GM12878 (cell line): ENCODE measurements around the gene LCLAT1. TPM values are rescaled to one million over a fixed set of nuclear protein-coding genes. Genes with fewer than 3 reads are reported as not detected.
A peak's percentile ranks its signal among the peaks of the same experiment; 100 is the strongest.

Experiments
- ATAC-seq: fragments of 200-7000 bp; cut with Tn5 transposase; 3 replicates; pipeline ENCODE4 v1.9.1; 2020; ENCODE audit warnings: mild to moderate bottlenecking, moderate library complexity
- BruUV-seq: library from RNA; stranded (reverse); fragments of 400-500 nt; replicated peaks from 2 replicates; lab custom pipeline; 2021; lab: Mats Ljungman, UMichigan
- CTCF ChIA-PET: fragments of 300-600 bp; sonication (Branson Sonifier 250); formaldehyde crosslinking; extraction: SDS; loops from one replicate; lab custom pipeline; 2021; ENCODE audit warnings: inconsistent platforms; lab: Yijun Ruan, JAX
- POLR2A ChIA-PET: fragments of 350-600 bp; formaldehyde crosslinking; extraction: SDS; loops from one replicate; lab custom pipeline; 2021; ENCODE audit warnings: inconsistent platforms; lab: Charles Lee
- RAD21 ChIA-PET: fragments of 300-600 bp; sonication (Branson Sonifier 250); formaldehyde crosslinking; loops from one replicate; lab custom pipeline; 2023; ENCODE audit warnings: antibody characterized with exemption; ENCODE audit not compliant: unreplicated experiment; lab: Charles Lee
- SMC1A ChIA-PET: fragments of 300-600 bp; sonication (Branson Sonifier 250); formaldehyde crosslinking; loops from one replicate; lab custom pipeline; 2023; ENCODE audit not compliant: unreplicated experiment, uncharacterized antibody; lab: Charles Lee
- DNase-seq: peaks from one replicate; pipeline ENCODE4 v3.0.0-alpha.2; 2011; ENCODE audit warnings: low read depth, low spot score
- FAIRE-seq: peaks from 3 replicates; lab custom pipeline; 2011; peaks lifted over from hg19 to GRCh38; lab: Jason Lieb, UNC
- H2AFZ ChIP-seq: 2 replicates; pipeline ENCODE4 v1.6.0; 2011; ENCODE audit warnings: low read depth, low read length, control low read depth; ENCODE audit not compliant: control insufficient read depth
- H3K27ac ChIP-seq: 2 replicates; pipeline ENCODE4 v1.5.1; 2011; ENCODE audit warnings: control low read depth; ENCODE audit not compliant: control insufficient read depth, insufficient read depth
- H3K27me3 ChIP-seq, 2 experiments: replicated peaks in 1 of 2; 2 replicates each; pipeline versions ENCODE4 v1.6.0 to v1.6.1; 2011; ENCODE audit warnings: low read length in 1 of 2; ENCODE audit not compliant: control insufficient read depth in 2 of 2, insufficient read depth in 2 of 2
- H3K36me3 ChIP-seq, 2 experiments: 2 replicates each; pipeline ENCODE4 v1.5.1; 2011; ENCODE audit warnings: low read length in 1 of 2; ENCODE audit not compliant: control insufficient read depth in 2 of 2, insufficient read depth in 2 of 2
- H3K4me1 ChIP-seq: 2 replicates; pipeline ENCODE4 v1.6.1; 2011; ENCODE audit warnings: mild to moderate bottlenecking, low read length, moderate library complexity, mixed read lengths; ENCODE audit not compliant: control insufficient read depth, insufficient read depth
- H3K4me2 ChIP-seq: 2 replicates; pipeline ENCODE4 v1.6.0; 2011; ENCODE audit warnings: control low read depth; ENCODE audit not compliant: control insufficient read depth, insufficient read depth
- H3K4me3 ChIP-seq: fragments of 200-600 bp; sonication (generic); 2 replicates; pipeline ENCODE4 v1.5.1; 2016
- H3K79me2 ChIP-seq: 2 replicates; pipeline ENCODE4 v1.6.0; 2011; ENCODE audit warnings: low read length; ENCODE audit not compliant: control insufficient read depth, insufficient read depth
- H3K9ac ChIP-seq: 2 replicates; pipeline ENCODE4 v1.8.0; 2011; ENCODE audit warnings: low read length, control low read depth, mixed read lengths; ENCODE audit not compliant: control insufficient read depth, insufficient read depth
- H3K9me3 ChIP-seq: replicated peaks from 3 replicates; pipeline ENCODE4 v1.5.1; 2011; ENCODE audit warnings: mild to moderate bottlenecking, low read length; ENCODE audit not compliant: control insufficient read depth, insufficient read depth
- H4K20me1 ChIP-seq: 2 replicates; pipeline ENCODE4 v1.6.0; 2011; ENCODE audit not compliant: control insufficient read depth, insufficient read depth
- CBX3 ChIP-seq: fragments of 200-600 bp; sonication (generic); IDR thresholded peaks from 2 replicates; pipeline ENCODE4 v1.6.1; 2016; ENCODE audit warnings: low read depth, borderline replicate concordance
- FOS ChIP-seq: IDR thresholded peaks from 3 replicates; pipeline ENCODE4 v1.6.1; 2011; ENCODE audit warnings: borderline replicate concordance; ENCODE audit not compliant: insufficient read length; ENCODE audit errors: extremely low read depth
- JUNB ChIP-seq: IDR thresholded peaks from 2 replicates; pipeline ENCODE4 v1.6.1; 2016; ENCODE audit warnings: antibody characterized with exemption, mild to moderate bottlenecking
- MEF2A ChIP-seq: IDR thresholded peaks from 2 replicates; pipeline ENCODE4 v1.6.1; 2011; ENCODE audit warnings: low read depth, mild to moderate bottlenecking, low read length, moderate library complexity; ENCODE audit not compliant: insufficient read depth
- MEF2B ChIP-seq: fragments of 450-650 bp; IDR thresholded peaks from 2 replicates; pipeline ENCODE4 v1.6.1; 2018; ENCODE audit warnings: mild to moderate bottlenecking, moderate library complexity; ENCODE audit not compliant: partially characterized antibody, poor library complexity, severe bottlenecking
- NRF1 ChIP-seq: conservative IDR thresholded peaks from 2 replicates; pipeline ENCODE4 v1.6.1; 2011; ENCODE audit warnings: mild to moderate bottlenecking, low read depth, low read length, improper control_type of control experiment
- POLR2AphosphoS2 ChIP-seq: IDR thresholded peaks from 2 replicates; pipeline ENCODE4 v1.6.1; 2011; ENCODE audit warnings: low read depth, mild to moderate bottlenecking, low read length, improper control_type of control experiment, moderate library complexity
- RBBP5 ChIP-seq: fragments of 200-600 bp; sonication (generic); conservative IDR thresholded peaks from 2 replicates; pipeline ENCODE4 v1.6.1; 2016
- TARDBP ChIP-seq: IDR thresholded peaks from 2 replicates; pipeline ENCODE4 v1.6.1; 2016; ENCODE audit warnings: borderline replicate concordance
- ZNF384 ChIP-seq: IDR thresholded peaks from 2 replicates; pipeline ENCODE4 v1.6.1; 2012; ENCODE audit warnings: low read depth, mild to moderate bottlenecking, low read length, improper control_type of control experiment, borderline replicate concordance
- WGBS: methylation state at CpG from one replicate; pipeline ENCODE4 v1.1.6; 2016; ENCODE audit warnings: low lambda C conversion rate; ENCODE audit not compliant: insufficient replicate concordance, insufficient coverage; ENCODE audit errors: missing lambda C conversion rate; 5-methylcytosine and 5-hydroxymethylcytosine counted together
- in situ Hi-C: fragments of 300-500 bp; cut with MboI; formaldehyde crosslinking; loops from 9 replicates; pipeline ENCODE4 v1.14.3; 2018; ENCODE audit warnings: mixed read lengths
- intact Hi-C: fragments of 100-400 bp; cut with micrococcal nuclease; formaldehyde crosslinking; loops from one replicate; pipeline ENCODE4 v1.14.2; 2022; ENCODE audit not compliant: unreplicated experiment
- polyA plus RNA-seq, 11 experiments: library from polyadenylated mRNA; depleted of rRNA in 4 of 11; unstranded in 6 of 11; stranded (reverse) in 5 of 11; fragments of >200 nt; fragmentation: Nextera tagmentation in 4 of 11; fragmentation: Illumina TruSeq in 1 of 11; extraction: Ambion mirVana in 4 of 11; extraction: Trizol in 1 of 11; gene quantifications; 1 replicate in 1 of 11; 2 replicates in 10 of 11; pipeline versions ENCODE4 v1.2.1 to v1.2.3, GENCODE V29; 2011 to 2016; ENCODE audit warnings: inconsistent platforms in 2 of 11, missing spikeins in 2 of 11, low read depth in 1 of 11
- total RNA-seq, 4 experiments: library from RNA; depleted of rRNA in 3 of 4; stranded (reverse); fragments of >200 nt in 3 of 4; fragmentation: Illumina TruSeq in 1 of 4; extraction: Trizol in 1 of 4; gene quantifications; 2 replicates each; pipeline versions ENCODE4 v1.2.1 to v1.2.3, GENCODE V29; 2013 to 2021

LCLAT1 gene
- total and polyA plus RNA-seq, 10 of the 15 experiments (the other 5 are each of a cell fraction or from before 2014, with no cell fraction given), result 8.1 to 33.0 (median 15.9) TPM

DNA sequence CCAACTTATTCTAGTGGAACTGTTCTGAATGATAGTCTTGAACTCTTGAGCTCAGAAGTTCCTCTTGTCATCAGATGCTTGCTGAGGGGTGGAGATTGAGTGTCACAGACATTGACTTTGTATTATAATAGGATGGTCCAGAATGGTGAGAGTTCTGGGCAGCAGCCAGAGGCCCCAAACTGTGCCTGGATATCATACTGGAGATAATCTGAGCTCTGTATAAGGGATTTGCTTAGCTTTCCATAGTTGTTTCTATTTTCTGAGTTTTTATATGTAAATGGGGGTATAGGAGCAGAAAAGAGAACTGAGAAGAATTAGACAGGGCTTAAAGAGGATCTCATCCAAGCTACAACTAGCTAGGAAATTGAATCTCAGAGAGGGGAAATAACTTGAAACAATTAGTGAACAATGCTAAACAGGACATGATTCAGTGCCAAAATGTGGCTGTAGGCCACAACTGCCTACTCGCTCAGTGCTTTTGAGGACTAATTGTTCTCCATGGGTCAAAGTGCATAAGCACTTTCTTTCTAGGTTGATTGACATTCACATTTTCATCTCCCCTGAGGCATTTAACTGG lies 10.1 kb upstream of the LCLAT1 start (continued):
- TF ChIP-seq MEF2B, result peak; percentile 58

DNA sequence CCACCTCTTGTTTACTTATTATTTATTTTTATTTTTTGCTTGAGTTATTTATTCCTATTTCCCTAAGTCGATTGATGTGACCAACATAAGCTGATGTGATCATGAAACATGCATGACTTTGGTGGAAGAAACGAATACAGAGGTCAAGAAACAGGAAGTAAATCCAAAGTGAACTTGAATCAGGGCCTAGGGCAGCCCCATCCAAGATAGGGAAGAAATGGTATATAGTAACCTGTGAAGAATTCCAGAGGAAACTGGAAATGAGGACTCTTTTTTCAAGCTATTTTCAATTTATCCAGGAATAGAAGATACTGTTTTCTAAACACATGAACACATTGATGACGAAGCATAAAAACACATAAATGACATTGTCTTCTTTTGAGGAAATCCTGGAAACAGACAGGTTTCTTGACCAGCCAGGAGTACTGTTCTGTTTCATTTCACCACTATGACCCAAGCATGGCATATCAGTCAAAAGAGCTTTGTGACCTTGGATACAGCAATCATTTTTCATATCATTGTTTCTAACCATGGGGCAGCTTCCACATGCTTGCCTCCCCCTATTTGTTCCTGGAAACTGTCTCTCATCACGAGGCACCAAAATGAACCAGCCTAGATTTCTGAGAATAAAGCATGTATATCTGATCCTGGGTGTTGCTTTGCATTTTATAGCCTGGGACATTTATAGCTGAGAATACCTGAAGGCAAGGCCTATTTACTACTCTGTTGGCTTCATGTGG lies 9.1 kb upstream of the LCLAT1 start:
- no TSS peak for BruUV-seq
- Histone ChIP-seq H3K4me2 (no peak overlapping the region), H3K27me3 (no peaks in the 10 kb centered on the region), H3K4me3 (no peak overlapping the region)
- POLR2A ChIA-PET, result interaction anchor here (1.4 to 1.9 kb wide), 3 partner anchors 9 to 69 kb away, joined by 3 to 6 read pairs (median 3); no protein-coding TSS in a partner anchor
- TF ChIP-seq TARDBP, result no peak
- TF ChIP-seq POLR2AphosphoS2, result no peak
- no peak for TF ChIP-seq MEF2A
- TF ChIP-seq FOS, result no peak
- TF ChIP-seq ZNF384, result no peak
- TF ChIP-seq RBBP5, result no peak
- no peak for TF ChIP-seq NRF1
- TF ChIP-seq JUNB, result no peak
- TF ChIP-seq CBX3, result no peak
- TF ChIP-seq, all 136 proteins: peak for 0
- FAIRE-seq, result no peak
- no peaks in the 10 kb centered on the region for H3K79me2 ChIP-seq
- SMC1A ChIA-PET, result interaction anchor here (0.8 to 9.1 kb wide), 13 partner anchors 9 to 274 kb away, joined by 3 to 96 read pairs (median 4); partner anchors contain the start of gene LCLAT1
- no peak for ATAC-seq
- no peak overlapping the region for H2AFZ ChIP-seq
- CTCF ChIA-PET, result interaction anchor here (0.6 to 1.7 kb wide), 9 partner anchors 9 to 273 kb away, joined by 3 to 12 read pairs (median 4); no protein-coding TSS in a partner anchor
- RAD21 ChIA-PET, result interaction anchor here (0.9 to 3.1 kb wide), 9 partner anchors 16 to 273 kb away, joined by 3 to 22 read pairs (median 5); no protein-coding TSS in a partner anchor
- no peak overlapping the region for H3K27ac ChIP-seq
- no peaks in the 10 kb centered on the region for H3K36me3 ChIP-seq
- 57% methylated on average over 4 of the region's 4 CpGs for WGBS
- H4K20me1 ChIP-seq, result no peaks in the 10 kb centered on the region
- in situ Hi-C loops (no loop called here), intact Hi-C loops (no loop called here)
- no peaks in the 10 kb centered on the region for H3K9me3 ChIP-seq
- peaks cover 2% of the 10 kb centered on the region; the same call in 1 of the 2 replicates for H3K4me1 ChIP-seq
- DNase-seq, result no peak
- no peak overlapping the region for H3K9ac ChIP-seq
